Panc1 (cell line): ENCODE data around the gene PLXND1. TPM values are rescaled to one million over a fixed set of nuclear protein-coding genes. Genes with fewer than 3 reads are reported as not detected.

Experiments
- ATAC-seq: fragments of 200-7000 bp; cut with Tn5 transposase; 2 replicates; pipeline ENCODE4 v1.9.1; 2020; ENCODE audit warnings: mild to moderate bottlenecking, moderate library complexity
- BruUV-seq: library from RNA; stranded (reverse); fragments of 400-500 nt; replicated peaks from 2 replicates; lab custom pipeline; 2021; lab: Mats Ljungman, UMichigan
- CTCF ChIA-PET: fragments of 300-600 bp; sonication (Branson Sonifier 250); formaldehyde crosslinking; loops from one replicate; lab custom pipeline; 2022; ENCODE audit warnings: antibody characterized with exemption; lab: Charles Lee
- POLR2A ChIA-PET: fragments of 300-600 bp; sonication (Branson Sonifier 250); formaldehyde crosslinking; loops from one replicate; lab custom pipeline; 2022; ENCODE audit warnings: antibody characterized with exemption; lab: Charles Lee
- DNase-seq: peaks from one replicate; pipeline ENCODE4 v3.0.0-alpha.2; 2010; ENCODE audit warnings: low read depth, low spot score
- H3K27ac ChIP-seq: 2 replicates; pipeline ENCODE4 v1.5.1; 2011; ENCODE audit warnings: mild to moderate bottlenecking, low read length, inconsistent platforms
- H3K27me3 ChIP-seq: fragments of 200-500 bp; sonication (Bioruptor generic); 2 replicates; pipeline ENCODE4 v1.6.0; 2014; ENCODE audit warnings: low read length, inconsistent platforms; ENCODE audit not compliant: control insufficient read depth, insufficient read depth
- H3K36me3 ChIP-seq: fragments of 200-500 bp; sonication (Bioruptor generic); 2 replicates; pipeline ENCODE4 v1.5.1; 2014; ENCODE audit warnings: inconsistent platforms, mild to moderate bottlenecking, low read length, moderate library complexity; ENCODE audit not compliant: control insufficient read depth, insufficient read depth
- H3K4me1 ChIP-seq: 2 replicates; pipeline ENCODE4 v1.5.1; 2011; ENCODE audit warnings: inconsistent platforms, mild to moderate bottlenecking, low read length, moderate library complexity; ENCODE audit not compliant: control insufficient read depth, insufficient read depth
- H3K4me3 ChIP-seq, 2 experiments: 2 replicates each; pipeline ENCODE4 v1.5.1; 2011 to 2012; ENCODE audit warnings: low read depth in 2 of 2, low read length in 2 of 2, mild to moderate bottlenecking in 2 of 2, inconsistent platforms in 1 of 2, moderate library complexity in 1 of 2
- H3K9me3 ChIP-seq: fragments of 200-500 bp; sonication (Bioruptor generic); 2 replicates; pipeline ENCODE4 v1.5.1; 2014; ENCODE audit warnings: low read depth, mild to moderate bottlenecking, inconsistent platforms, low read length, moderate library complexity; ENCODE audit not compliant: control insufficient read depth, insufficient read depth
- CTCF ChIP-seq: fragments of 450-650 bp; IDR thresholded peaks from 2 replicates; pipeline ENCODE4 v1.5.1; 2017; ENCODE audit warnings: mild to moderate bottlenecking
- POLR2AphosphoS5 ChIP-seq: IDR thresholded peaks from 2 replicates; pipeline ENCODE4 v1.6.1; 2012; ENCODE audit warnings: mild to moderate bottlenecking, low read depth, low read length, moderate library complexity
- REST ChIP-seq, 2 experiments: IDR thresholded peaks; 2 replicates each; pipeline ENCODE4 v1.6.1; 2011 to 2012; ENCODE audit warnings: low read depth in 2 of 2, control low read depth in 1 of 2, low read length in 1 of 2, mild to moderate bottlenecking in 1 of 2, moderate library complexity in 1 of 2; ENCODE audit not compliant: insufficient read depth in 1 of 2
- SIN3A ChIP-seq: IDR thresholded peaks from 2 replicates; pipeline ENCODE4 v1.6.1; 2012; ENCODE audit warnings: low read depth, mild to moderate bottlenecking, low read length, moderate library complexity, borderline replicate concordance; ENCODE audit not compliant: insufficient read depth
- TCF7L2 ChIP-seq: IDR thresholded peaks from 2 replicates; pipeline ENCODE4 v1.6.1; 2011; ENCODE audit warnings: mild to moderate bottlenecking, low read depth, low read length, inconsistent platforms
- in situ Hi-C: cut with HindIII; loops from 2 replicates; pipeline ENCODE4 v1.10.0; 2016; ENCODE audit warnings: low sequenced_read_pairs, low pct_unique_long_range_greater_than_20kb
- intact Hi-C: fragments of 100-400 bp; cut with micrococcal nuclease; formaldehyde crosslinking; loops from one replicate; pipeline ENCODE4 v1.10.0; 2022; ENCODE audit not compliant: unreplicated experiment
- total RNA-seq: library from RNA; stranded (reverse); gene quantifications from one replicate; pipeline ENCODE4 v1.2.1, GENCODE V29; 2021; ENCODE audit not compliant: unreplicated experiment

Gene PLXND1
- total RNA-seq, 1 experiment from 2014 or later = 248 TPM

GRCh38 chr3:129616713-129617112 lies 10.2 kb upstream of the PLXND1 start:
- ChIA-PET POLR2A (no interaction called here), CTCF (no interaction called here)
- intact Hi-C loops = no loop called here
- TF ChIP-seq CTCF (no peak), TCF7L2 (no peak), REST (IDR thresholded peaks at IDR 0.05; ENCODE audit: insufficient read depth in 1 of 2, low read depth in 2 of 2, low read length in 1 of 2) (no peak), SIN3A (no peak), POLR2AphosphoS5 (no peak)
- H3K27me3 ChIP-seq = no peaks in the 10 kb centered on the region
- in situ Hi-C loops = no loop called here
- no peaks in the 10 kb centered on the region for H3K9me3 ChIP-seq
- no peaks in the 10 kb centered on the region for H3K36me3 ChIP-seq
- BruUV-seq = no TSS peak
- no peak for ATAC-seq
- H3K27ac ChIP-seq = no peak overlapping the region
- peaks cover 20% of the 10 kb centered on the region for H3K4me1 ChIP-seq
- no peak for DNase-seq
- no peak overlapping the region for H3K4me3 ChIP-seq

- H3K27me3 ChIP-seq = no peaks in the 10 kb centered on the region
- DNase-seq (no peak), ATAC-seq (no peak)
- no peak overlapping the region for H3K27ac ChIP-seq
- TF ChIP-seq POLR2AphosphoS5 (no peak), CTCF (no peak), REST (IDR thresholded peaks at IDR 0.05; ENCODE audit: insufficient read depth in 1 of 2, low read depth in 2 of 2, low read length in 1 of 2) (no peak), SIN3A (no peak), TCF7L2 (no peak)
- no peaks in the 10 kb centered on the region for H3K9me3 ChIP-seq
- ChIA-PET CTCF (no interaction called here), POLR2A (no interaction called here)
- in situ Hi-C loops = no loop called here
- no peak overlapping the region for H3K4me3 ChIP-seq
- peaks cover 23% of the 10 kb centered on the region for H3K4me1 ChIP-seq
- intact Hi-C loops = no loop called here
- no peaks in the 10 kb centered on the region for H3K36me3 ChIP-seq
- no TSS peak for BruUV-seq
Measured at GRCh38 chr3:129616291-129616690, 9.8 kb upstream of the PLXND1 start.
